HepG2 (cell line): ENCODE measurements around the gene LPCAT4. TPM values are rescaled to one million over a fixed set of nuclear protein-coding genes. Genes with fewer than 3 reads are reported as not detected.

Source experiments
- MBD4 ChIP-seq: IDR thresholded peaks from 2 replicates; pipeline ENCODE4 v1.6.1; 2012; ENCODE audit warnings: low read length, inconsistent platforms, borderline replicate concordance
- MTA3 ChIP-seq: sonication (generic); formaldehyde crosslinking; IDR thresholded peaks from 2 replicates; pipeline ENCODE4 v1.4.0; 2020; ENCODE audit warnings: missing genetic modification reagents
- ZNF549 ChIP-seq: sonication (generic); formaldehyde crosslinking; IDR thresholded peaks from 2 replicates; pipeline ENCODE4 v1.5.0; 2020; ENCODE audit warnings: missing genetic modification reagents
- ZNF569 ChIP-seq: sonication (generic); formaldehyde crosslinking; IDR thresholded peaks from 2 replicates; pipeline ENCODE4 v1.5.0; 2020; ENCODE audit warnings: mild to moderate bottlenecking, missing genetic modification reagents, moderate library complexity, borderline replicate concordance
- ZNF605 ChIP-seq: sonication (generic); formaldehyde crosslinking; IDR thresholded peaks from 2 replicates; pipeline ENCODE4 v1.8.0; 2022; ENCODE audit warnings: mild to moderate bottlenecking, missing genetic modification reagents
- ZNF75D ChIP-seq: sonication (generic); formaldehyde crosslinking; IDR thresholded peaks from 2 replicates; pipeline ENCODE4 v1.8.1; 2023; ENCODE audit warnings: missing genetic modification reagents, mild to moderate bottlenecking, borderline replicate concordance
- ZNF761 ChIP-seq: sonication (generic); formaldehyde crosslinking; conservative IDR thresholded peaks from 2 replicates; pipeline ENCODE4 v1.4.0; 2020; ENCODE audit warnings: mild to moderate bottlenecking, missing genetic modification reagents
- polyA plus RNA-seq, 8 experiments: library from polyadenylated mRNA; depleted of rRNA in 3 of 8; stranded (reverse) in 7 of 8; unstranded in 1 of 8; fragments of >200 nt; fragmentation: Illumina TruSeq in 4 of 8; extraction: Trizol in 4 of 8; gene quantifications; 2 replicates each; pipeline versions ENCODE4 v1.2.1 to v1.2.3, GENCODE V29; 2011 to 2016; ENCODE audit warnings: low read depth in 4 of 8, missing spikeins in 1 of 8, mixed read lengths in 1 of 8; ENCODE audit not compliant: insufficient read depth in 1 of 8
- total RNA-seq, 5 experiments: library from RNA; depleted of rRNA; stranded (reverse); fragments of >200 nt; fragmentation: Illumina TruSeq; extraction: Trizol; gene quantifications; 2 replicates each; pipeline ENCODE4 v1.2.3, GENCODE V29; 2016; ENCODE audit warnings: low read depth in 1 of 5
- TF ChIP-seq, protein P1 (sequence below): sonication (generic); formaldehyde crosslinking; IDR thresholded peaks from 2 replicates; pipeline ENCODE4 v1.8.1; 2023; ENCODE audit warnings: missing genetic modification reagents, inconsistent platforms, borderline replicate concordance
- TF ChIP-seq, protein P2 (sequence below): sonication (generic); formaldehyde crosslinking; IDR thresholded peaks from 2 replicates; pipeline ENCODE4 v1.5.1; 2020; ENCODE audit warnings: missing genetic modification reagents, mild to moderate bottlenecking, borderline replicate concordance
- TF ChIP-seq, protein P3 (sequence below): sonication (generic); formaldehyde crosslinking; IDR thresholded peaks from 2 replicates; pipeline ENCODE4 v1.4.0; 2020; ENCODE audit warnings: mild to moderate bottlenecking, missing genetic modification reagents
- TF ChIP-seq, protein P4 (sequence below): sonication (generic); formaldehyde crosslinking; IDR thresholded peaks from 2 replicates; pipeline ENCODE4 v1.4.0; 2020; ENCODE audit warnings: missing genetic modification reagents
- TF ChIP-seq, protein P5 (sequence below): sonication (generic); formaldehyde crosslinking; IDR thresholded peaks from 2 replicates; pipeline ENCODE4 v1.5.0; 2020; ENCODE audit warnings: mild to moderate bottlenecking, missing genetic modification reagents, moderate library complexity
- TF ChIP-seq, protein P6 (sequence below): sonication (generic); formaldehyde crosslinking; IDR thresholded peaks from 2 replicates; pipeline ENCODE4 v1.4.0; 2020; ENCODE audit warnings: mild to moderate bottlenecking, missing genetic modification reagents

The LPCAT4 gene
- total and polyA plus RNA-seq, 2 of the 13 experiments (the other 11 are each of a cell fraction or from before 2014, with no cell fraction given), result 8.1 to 57.1 TPM

DNA sequence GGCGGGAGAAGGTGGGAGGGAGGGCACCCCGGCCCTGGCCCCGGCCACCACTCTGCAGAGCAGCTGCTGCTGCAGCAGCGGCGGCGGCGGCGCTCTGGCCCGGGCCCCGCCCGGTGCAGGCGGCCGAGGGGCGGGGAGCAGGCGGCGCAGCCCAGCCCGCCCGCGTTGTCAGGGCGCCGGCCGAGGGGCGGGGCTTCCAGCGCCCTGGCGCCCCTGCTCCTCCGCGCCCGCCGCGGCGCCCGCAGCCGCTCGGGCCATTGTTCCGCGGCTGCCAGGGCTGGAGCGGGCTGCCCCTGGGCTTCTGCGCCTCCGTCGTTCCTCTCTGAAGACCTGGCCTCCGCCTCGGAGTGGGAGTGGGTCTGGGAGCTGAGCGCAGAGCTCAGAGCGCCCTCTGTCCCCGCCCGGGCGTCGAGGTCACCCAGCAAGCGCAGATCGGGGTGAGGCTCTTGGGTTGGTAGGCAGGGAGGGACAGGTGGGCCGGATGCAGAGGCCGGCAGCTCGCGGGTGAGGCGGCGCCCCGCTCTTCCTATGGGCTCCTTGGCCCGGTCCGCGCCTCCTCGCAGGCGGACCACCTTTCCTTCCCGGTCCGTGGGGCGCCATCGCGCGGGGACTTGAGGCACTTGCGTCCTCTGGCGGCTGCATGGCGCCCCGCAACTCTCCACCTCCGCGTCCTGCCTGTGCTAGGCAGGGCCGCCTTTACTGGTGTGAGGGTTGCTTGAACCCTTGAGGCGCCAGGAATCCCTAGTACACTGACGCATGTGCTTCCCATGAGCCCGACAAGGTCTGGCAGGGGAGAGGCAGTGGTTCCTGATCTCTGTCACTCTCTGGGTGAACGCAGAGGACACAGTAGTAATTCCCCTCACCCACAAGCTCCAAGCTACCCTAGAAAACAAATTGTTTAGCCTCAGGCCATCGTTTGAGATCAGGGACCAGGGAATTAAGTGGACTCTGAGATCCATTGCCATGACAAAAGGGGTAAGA lies at the start of gene LPCAT4 (continued):
- no peak for TF ChIP-seq MBD4
- TF ChIP-seq, protein P1, sequence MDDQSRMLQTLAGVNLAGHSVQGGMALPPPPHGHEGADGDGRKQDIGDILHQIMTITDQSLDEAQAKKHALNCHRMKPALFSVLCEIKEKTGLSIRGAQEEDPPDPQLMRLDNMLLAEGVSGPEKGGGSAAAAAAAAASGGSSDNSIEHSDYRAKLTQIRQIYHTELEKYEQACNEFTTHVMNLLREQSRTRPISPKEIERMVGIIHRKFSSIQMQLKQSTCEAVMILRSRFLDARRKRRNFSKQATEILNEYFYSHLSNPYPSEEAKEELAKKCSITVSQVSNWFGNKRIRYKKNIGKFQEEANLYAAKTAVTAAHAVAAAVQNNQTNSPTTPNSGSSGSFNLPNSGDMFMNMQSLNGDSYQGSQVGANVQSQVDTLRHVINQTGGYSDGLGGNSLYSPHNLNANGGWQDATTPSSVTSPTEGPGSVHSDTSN (CRISPR knock-in tag), result no peak
- TF ChIP-seq ZNF761 (CRISPR knock-in tag), result peak; percentile 75; the same call in 1 of the 2 replicates
- TF ChIP-seq, protein P2, sequence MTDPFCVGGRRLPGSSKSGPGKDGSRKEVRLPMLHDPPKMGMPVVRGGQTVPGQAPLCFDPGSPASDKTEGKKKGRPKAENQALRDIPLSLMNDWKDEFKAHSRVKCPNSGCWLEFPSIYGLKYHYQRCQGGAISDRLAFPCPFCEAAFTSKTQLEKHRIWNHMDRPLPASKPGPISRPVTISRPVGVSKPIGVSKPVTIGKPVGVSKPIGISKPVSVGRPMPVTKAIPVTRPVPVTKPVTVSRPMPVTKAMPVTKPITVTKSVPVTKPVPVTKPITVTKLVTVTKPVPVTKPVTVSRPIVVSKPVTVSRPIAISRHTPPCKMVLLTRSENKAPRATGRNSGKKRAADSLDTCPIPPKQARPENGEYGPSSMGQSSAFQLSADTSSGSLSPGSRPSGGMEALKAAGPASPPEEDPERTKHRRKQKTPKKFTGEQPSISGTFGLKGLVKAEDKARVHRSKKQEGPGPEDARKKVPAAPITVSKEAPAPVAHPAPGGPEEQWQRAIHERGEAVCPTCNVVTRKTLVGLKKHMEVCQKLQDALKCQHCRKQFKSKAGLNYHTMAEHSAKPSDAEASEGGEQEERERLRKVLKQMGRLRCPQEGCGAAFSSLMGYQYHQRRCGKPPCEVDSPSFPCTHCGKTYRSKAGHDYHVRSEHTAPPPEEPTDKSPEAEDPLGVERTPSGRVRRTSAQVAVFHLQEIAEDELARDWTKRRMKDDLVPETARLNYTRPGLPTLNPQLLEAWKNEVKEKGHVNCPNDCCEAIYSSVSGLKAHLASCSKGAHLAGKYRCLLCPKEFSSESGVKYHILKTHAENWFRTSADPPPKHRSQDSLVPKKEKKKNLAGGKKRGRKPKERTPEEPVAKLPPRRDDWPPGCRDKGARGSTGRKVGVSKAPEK, result peak; percentile 85; the same call in 1 of the 2 replicates
- TF ChIP-seq ZNF605 (CRISPR knock-in tag), result peak; percentile 61
- TF ChIP-seq, protein P3, sequence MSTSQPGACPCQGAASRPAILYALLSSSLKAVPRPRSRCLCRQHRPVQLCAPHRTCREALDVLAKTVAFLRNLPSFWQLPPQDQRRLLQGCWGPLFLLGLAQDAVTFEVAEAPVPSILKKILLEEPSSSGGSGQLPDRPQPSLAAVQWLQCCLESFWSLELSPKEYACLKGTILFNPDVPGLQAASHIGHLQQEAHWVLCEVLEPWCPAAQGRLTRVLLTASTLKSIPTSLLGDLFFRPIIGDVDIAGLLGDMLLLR (CRISPR knock-in tag), result 0 out of 2 replicates have a peak, but pooled peaks have one; percentile 74
- no peak for TF ChIP-seq MTA3 (CRISPR knock-in tag)
- TF ChIP-seq ZNF569 (CRISPR knock-in tag), result no peak
- TF ChIP-seq, protein P4, sequence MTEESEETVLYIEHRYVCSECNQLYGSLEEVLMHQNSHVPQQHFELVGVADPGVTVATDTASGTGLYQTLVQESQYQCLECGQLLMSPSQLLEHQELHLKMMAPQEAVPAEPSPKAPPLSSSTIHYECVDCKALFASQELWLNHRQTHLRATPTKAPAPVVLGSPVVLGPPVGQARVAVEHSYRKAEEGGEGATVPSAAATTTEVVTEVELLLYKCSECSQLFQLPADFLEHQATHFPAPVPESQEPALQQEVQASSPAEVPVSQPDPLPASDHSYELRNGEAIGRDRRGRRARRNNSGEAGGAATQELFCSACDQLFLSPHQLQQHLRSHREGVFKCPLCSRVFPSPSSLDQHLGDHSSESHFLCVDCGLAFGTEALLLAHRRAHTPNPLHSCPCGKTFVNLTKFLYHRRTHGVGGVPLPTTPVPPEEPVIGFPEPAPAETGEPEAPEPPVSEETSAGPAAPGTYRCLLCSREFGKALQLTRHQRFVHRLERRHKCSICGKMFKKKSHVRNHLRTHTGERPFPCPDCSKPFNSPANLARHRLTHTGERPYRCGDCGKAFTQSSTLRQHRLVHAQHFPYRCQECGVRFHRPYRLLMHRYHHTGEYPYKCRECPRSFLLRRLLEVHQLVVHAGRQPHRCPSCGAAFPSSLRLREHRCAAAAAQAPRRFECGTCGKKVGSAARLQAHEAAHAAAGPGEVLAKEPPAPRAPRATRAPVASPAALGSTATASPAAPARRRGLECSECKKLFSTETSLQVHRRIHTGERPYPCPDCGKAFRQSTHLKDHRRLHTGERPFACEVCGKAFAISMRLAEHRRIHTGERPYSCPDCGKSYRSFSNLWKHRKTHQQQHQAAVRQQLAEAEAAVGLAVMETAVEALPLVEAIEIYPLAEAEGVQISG (CRISPR knock-in tag), result peak; percentile 64; the same call in 1 of the 2 replicates
- TF ChIP-seq, protein P5, sequence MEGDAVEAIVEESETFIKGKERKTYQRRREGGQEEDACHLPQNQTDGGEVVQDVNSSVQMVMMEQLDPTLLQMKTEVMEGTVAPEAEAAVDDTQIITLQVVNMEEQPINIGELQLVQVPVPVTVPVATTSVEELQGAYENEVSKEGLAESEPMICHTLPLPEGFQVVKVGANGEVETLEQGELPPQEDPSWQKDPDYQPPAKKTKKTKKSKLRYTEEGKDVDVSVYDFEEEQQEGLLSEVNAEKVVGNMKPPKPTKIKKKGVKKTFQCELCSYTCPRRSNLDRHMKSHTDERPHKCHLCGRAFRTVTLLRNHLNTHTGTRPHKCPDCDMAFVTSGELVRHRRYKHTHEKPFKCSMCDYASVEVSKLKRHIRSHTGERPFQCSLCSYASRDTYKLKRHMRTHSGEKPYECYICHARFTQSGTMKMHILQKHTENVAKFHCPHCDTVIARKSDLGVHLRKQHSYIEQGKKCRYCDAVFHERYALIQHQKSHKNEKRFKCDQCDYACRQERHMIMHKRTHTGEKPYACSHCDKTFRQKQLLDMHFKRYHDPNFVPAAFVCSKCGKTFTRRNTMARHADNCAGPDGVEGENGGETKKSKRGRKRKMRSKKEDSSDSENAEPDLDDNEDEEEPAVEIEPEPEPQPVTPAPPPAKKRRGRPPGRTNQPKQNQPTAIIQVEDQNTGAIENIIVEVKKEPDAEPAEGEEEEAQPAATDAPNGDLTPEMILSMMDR, result peak; percentile 98
- TF ChIP-seq, protein P6, sequence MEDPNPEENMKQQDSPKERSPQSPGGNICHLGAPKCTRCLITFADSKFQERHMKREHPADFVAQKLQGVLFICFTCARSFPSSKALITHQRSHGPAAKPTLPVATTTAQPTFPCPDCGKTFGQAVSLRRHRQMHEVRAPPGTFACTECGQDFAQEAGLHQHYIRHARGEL (CRISPR knock-in tag), result no peak
- no peak for TF ChIP-seq ZNF75D
- TF ChIP-seq ZNF549, result no peak
